ENCODE measurements around the gene SLC14A1. TPM values are rescaled to one million over a fixed set of nuclear protein-coding genes. Genes with fewer than 3 reads are reported as not detected.
A peak's percentile ranks its signal among the peaks of the same experiment; 100 is the strongest.

Gene SLC14A1
- total and polyA plus RNA-seq, 2 of the 4 experiments (the other 2 are of a cell fraction), result 20.5 to 31.9 TPM

DNA sequence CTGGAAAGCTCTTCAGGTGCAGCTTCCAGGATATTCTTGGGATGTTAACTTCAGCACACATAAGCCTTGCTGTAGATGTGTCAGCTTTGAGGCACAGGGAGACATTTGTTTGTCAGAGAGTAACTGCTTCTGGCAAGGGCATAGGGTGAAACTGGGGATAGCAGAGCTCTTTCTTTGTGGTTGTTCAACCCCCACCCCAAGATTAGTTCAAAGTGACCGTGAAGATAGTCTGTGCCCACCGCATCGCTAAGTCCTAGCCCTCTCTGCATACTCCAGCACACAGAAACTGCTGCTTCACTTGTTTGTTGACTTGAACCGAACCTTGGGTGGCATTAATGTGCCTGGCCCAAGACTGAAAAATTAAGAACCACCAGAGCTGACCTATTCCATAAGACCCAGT lies 1.4 kb downstream of the SLC14A1 start:
- Histone ChIP-seq H3K4me1 (ENCODE audit: control insufficient read depth, insufficient read depth, low read length) (peaks cover 14% of the 10 kb centered on the region), H2AK9ac (replicated peaks; ENCODE audit: low read depth, low read length, poor library complexity) (peak overlapping the region; percentile 5), H4K5ac (ENCODE audit: low read depth, low read length) (peak overlapping the region; percentile 32; the same call in 1 of the 2 replicates), H3K36me3 (ENCODE audit: control insufficient read depth, insufficient read depth, low read length) (no peaks in the 10 kb centered on the region), H3K23ac (ENCODE audit: low read depth, low read length) (peak overlapping the region; percentile 50; the same call in 1 of the 2 replicates), H3K79me1 (ENCODE audit: low read depth in 1 of 2, low read length in 2 of 2) (peaks cover 0 to 6% of the 10 kb centered on the region in 2 experiments; a peak in 1 of 4 replicates), H2AK5ac (ENCODE audit: low read depth, low read length) (peak overlapping the region; percentile 16; the same call in 1 of the 2 replicates), H3K4ac (ENCODE audit: low read depth, low read length) (peak overlapping the region; percentile 82), H2BK5ac (ENCODE audit: low read depth, low read length, poor library complexity, severe bottlenecking) (peak overlapping the region; percentile 9), H3K14ac (replicated peaks; ENCODE audit: low read depth, low read length) (peak overlapping the region; percentile 53), H3K9ac (ENCODE audit: low read depth, low read length) (no peak overlapping the region), H3K9me1 (ENCODE audit: insufficient read depth, low read length) (peaks cover 10% of the 10 kb centered on the region; the same call in 1 of the 2 replicates), H2AFZ (replicated peaks; ENCODE audit: low read length, poor library complexity) (no peak overlapping the region), H4K91ac (ENCODE audit: insufficient read depth, low read depth, low read length) (peak overlapping the region; percentile 23), H3K4me2 (ENCODE audit: low read depth, low read length) (no peak overlapping the region), H4K20me1 (ENCODE audit: insufficient read depth, low read length) (no peaks in the 10 kb centered on the region), H3K56ac (ENCODE audit: extremely low read depth, insufficient read depth, low read length) (no peak overlapping the region), H3K4me3 (ENCODE audit: insufficient read depth, low read depth, low read length) (no peak overlapping the region), H2BK15ac (ENCODE audit: low read depth, low read length) (peak overlapping the region; percentile 29; the same call in 1 of the 3 replicates), H4K8ac (ENCODE audit: low read depth in 2 of 2, low read length in 2 of 2) (peak overlapping the region in 1 of 2 experiments; percentile 47; a peak in 2 of 4 replicates), H2BK20ac (ENCODE audit: low read depth, low read length) (peak overlapping the region; percentile 70), H3K9me3 (ENCODE audit: control insufficient read depth, insufficient read depth, low read length) (no peaks in the 10 kb centered on the region), H3K27ac (ENCODE audit: insufficient read depth, low read length) (no peak overlapping the region), H2BK120ac (ENCODE audit: low read depth, low read length) (peak overlapping the region; percentile 84), H3K18ac (ENCODE audit: low read depth, low read length) (peak overlapping the region; percentile 46; the same call in 1 of the 2 replicates), H3K27me3 (ENCODE audit: control insufficient read depth, insufficient read depth, low read length) (no peaks in the 10 kb centered on the region)
- POLR2A ChIA-PET (ENCODE audit: unreplicated experiment), result interaction anchor here (1.3 kb wide), 1 partner anchor 78 kb away, joined by 3 read pairs; no protein-coding TSS in a partner anchor
- no peak for DNase-seq
- in situ Hi-C loops (cut with MboI; ENCODE audit: low sequenced_read_pairs) (no loop called here), intact Hi-C loops (cut with micrococcal nuclease) (no loop called here), dilution Hi-C loops (cut with HindIII; ENCODE audit: low sequenced_read_pairs, unreplicated experiment) (no loop called here)
- no TSS peak for BruUV-seq (replicated peaks)
- no peak for ATAC-seq (ENCODE audit: low read depth)
- WGBS, 2 experiments (ENCODE audit: extremely low coverage in 2 of 2, insufficient read length in 1 of 2), result 100% methylated on average over 1 of the region's 4 CpGs; no CpG with 5 or more reads in 1 of the 2 experiments
- CTCF ChIA-PET, result interaction anchor here (2.0 kb wide), 1 partner anchor 155 kb away, joined by 5 read pairs; no protein-coding TSS in a partner anchor
- TF ChIP-seq RCOR1 (IDR thresholded peaks at IDR 0.05; ENCODE audit: insufficient replicate concordance, low read length) (no peak), NFE2L2 (IDR thresholded peaks at IDR 0.05; ENCODE audit: low read depth, low read length) (no peak), MXI1 (IDR thresholded peaks at IDR 0.05; ENCODE audit: borderline replicate concordance, low read depth, low read length) (no peak), POLR2A (IDR thresholded peaks at IDR 0.05; ENCODE audit: low read depth, low read length) (no peak), BHLHE40 (IDR thresholded peaks at IDR 0.05; ENCODE audit: low read depth, low read length) (no peak), RFX5 (IDR thresholded peaks at IDR 0.05; ENCODE audit: low read depth, low read length) (no peak), MAFK (IDR thresholded peaks at IDR 0.05; ENCODE audit: low read depth, low read length) (no peak), CEBPB (IDR thresholded peaks at IDR 0.05; ENCODE audit: low read depth, low read length) (no peak), RAD21 (IDR thresholded peaks at IDR 0.05; ENCODE audit: low read length) (no peak), FOS (IDR thresholded peaks at IDR 0.05; ENCODE audit: low read depth, low read length) (no peak), CTCF (conservative IDR thresholded peaks at IDR 0.05; ENCODE audit: low read depth, low read length) (no peak), MAZ (IDR thresholded peaks at IDR 0.05; ENCODE audit: borderline replicate concordance, low read depth, low read length) (no peak)
- TF ChIP-seq, protein P1, sequence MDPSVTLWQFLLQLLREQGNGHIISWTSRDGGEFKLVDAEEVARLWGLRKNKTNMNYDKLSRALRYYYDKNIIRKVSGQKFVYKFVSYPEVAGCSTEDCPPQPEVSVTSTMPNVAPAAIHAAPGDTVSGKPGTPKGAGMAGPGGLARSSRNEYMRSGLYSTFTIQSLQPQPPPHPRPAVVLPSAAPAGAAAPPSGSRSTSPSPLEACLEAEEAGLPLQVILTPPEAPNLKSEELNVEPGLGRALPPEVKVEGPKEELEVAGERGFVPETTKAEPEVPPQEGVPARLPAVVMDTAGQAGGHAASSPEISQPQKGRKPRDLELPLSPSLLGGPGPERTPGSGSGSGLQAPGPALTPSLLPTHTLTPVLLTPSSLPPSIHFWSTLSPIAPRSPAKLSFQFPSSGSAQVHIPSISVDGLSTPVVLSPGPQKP (IDR thresholded peaks at IDR 0.05; ENCODE audit: borderline replicate concordance, low read depth, low read length), result no peak
- TF ChIP-seq, protein P2, sequence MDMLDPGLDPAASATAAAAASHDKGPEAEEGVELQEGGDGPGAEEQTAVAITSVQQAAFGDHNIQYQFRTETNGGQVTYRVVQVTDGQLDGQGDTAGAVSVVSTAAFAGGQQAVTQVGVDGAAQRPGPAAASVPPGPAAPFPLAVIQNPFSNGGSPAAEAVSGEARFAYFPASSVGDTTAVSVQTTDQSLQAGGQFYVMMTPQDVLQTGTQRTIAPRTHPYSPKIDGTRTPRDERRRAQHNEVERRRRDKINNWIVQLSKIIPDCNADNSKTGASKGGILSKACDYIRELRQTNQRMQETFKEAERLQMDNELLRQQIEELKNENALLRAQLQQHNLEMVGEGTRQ (IDR thresholded peaks at IDR 0.05; ENCODE audit: low read depth, low read length), result no peak
